HG02678 (cell line): ENCODE measurements around the gene LONP1.

ENCODE experiments used
- ATAC-seq: cut with Tn5 transposase; IDR thresholded peaks from one replicate; pipeline ENCODE4 v1.9.1; 2021; ENCODE audit warnings: mild to moderate bottlenecking, moderate library complexity; ENCODE audit not compliant: unreplicated experiment

LONP1 gene

DNA sequence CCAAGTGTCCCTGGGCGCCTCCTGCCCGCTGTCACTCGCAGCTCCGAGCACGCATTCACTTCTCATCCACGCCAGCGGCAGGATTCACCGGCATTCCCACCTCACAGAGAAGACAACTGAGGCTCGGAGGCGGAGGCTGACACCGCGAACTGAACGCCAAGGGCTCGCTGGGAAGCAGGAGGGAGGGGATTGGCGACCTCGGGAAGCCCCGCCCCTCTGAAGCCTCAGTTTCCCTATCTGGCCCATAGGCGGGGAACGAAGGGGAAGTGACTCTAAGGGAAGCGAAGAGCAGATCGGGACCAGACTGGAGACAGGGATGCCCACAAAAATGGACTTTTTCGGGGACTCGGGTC, 39.9 kb downstream of the LONP1 start:
- ATAC-seq = no peak

- no peak for ATAC-seq
Observed at GRCh38 chr19:5679289-5680083, 40.5 kb downstream of the LONP1 start.

GRCh38 chr19:5678071-5678718, 41.8 kb downstream of the LONP1 start:
- ATAC-seq = no peak

GRCh38 chr19:5677580-5677979, 42.4 kb downstream of the LONP1 start:
- ATAC-seq = no peak

DNA sequence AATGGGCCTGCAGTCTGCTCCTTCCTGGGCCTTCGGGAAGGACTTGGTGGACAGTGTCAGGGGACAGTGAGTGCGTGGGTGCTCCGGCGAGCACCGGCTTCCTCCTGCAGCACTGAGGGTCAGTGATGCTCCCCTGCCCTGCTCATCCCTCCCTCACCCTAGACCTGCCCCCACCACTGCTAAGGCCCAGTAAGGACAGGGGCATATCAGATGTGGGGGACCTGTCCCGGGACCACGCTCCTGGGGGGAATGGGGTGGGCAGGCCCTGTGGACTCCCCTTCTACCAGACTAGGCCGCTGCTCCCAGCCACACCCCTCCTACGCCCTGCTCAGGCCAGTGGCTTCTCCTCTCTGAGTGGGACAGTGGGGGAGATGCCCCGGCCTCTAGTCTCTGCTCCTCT, 42.8 kb downstream of the LONP1 start:
- no peak for ATAC-seq

GRCh38 chr19:5676772-5677105, 43.2 kb downstream of the LONP1 start:
- no peak for ATAC-seq

GRCh38 chr19:5676105-5676771, 43.7 kb downstream of the LONP1 start:
- ATAC-seq = no peak

DNA sequence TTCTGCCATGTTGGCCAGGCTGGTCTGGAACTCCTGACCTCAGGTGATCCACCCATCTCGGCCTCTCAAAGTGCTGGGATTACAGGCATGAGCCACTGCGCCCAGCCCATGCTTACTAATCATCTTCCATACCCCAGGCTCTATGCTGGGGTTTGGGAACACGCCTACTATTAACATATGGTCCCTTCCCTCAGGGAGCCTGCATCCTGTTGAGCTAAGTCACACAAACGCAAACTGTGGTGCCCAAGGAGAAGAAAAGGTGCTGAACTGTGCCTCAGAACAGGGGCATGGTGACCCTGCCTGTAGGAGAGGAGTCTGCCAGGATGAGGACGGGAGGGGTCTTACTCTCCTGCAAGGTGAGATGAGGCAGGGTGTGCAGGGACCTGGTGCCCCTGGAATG, 45.2 kb downstream of the LONP1 start:
- ATAC-seq = no peak

DNA sequence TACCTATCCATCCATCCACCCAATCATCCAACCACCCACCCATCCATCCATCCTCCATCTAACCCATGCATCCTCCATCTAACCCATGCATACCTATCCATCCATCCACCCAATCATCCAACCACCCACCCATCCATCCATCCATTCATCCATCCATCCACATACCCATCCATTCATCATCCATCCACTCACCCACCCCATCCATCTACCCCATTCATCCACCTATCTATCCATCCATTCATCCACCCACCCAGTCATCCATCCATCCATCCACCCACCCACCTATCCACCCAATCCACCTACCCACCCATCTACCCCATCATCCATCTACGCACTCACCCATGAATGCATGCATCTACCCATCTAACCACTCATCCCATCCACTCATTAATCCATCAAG, 46.2 kb downstream of the LONP1 start:
- no peak for ATAC-seq

- no peak for ATAC-seq
Observed at GRCh38 chr19:5672708-5673459, 47.1 kb downstream of the LONP1 start.

GRCh38 chr19:5671600-5671999, 48.3 kb downstream of the LONP1 start:
- ATAC-seq = no peak

GRCh38 chr19:5669212-5669611, 50.7 kb downstream of the LONP1 start:
- no peak for ATAC-seq

- no peak for ATAC-seq
Observed at GRCh38 chr19:5667751-5668271, 52.1 kb downstream of the LONP1 start.

DNA sequence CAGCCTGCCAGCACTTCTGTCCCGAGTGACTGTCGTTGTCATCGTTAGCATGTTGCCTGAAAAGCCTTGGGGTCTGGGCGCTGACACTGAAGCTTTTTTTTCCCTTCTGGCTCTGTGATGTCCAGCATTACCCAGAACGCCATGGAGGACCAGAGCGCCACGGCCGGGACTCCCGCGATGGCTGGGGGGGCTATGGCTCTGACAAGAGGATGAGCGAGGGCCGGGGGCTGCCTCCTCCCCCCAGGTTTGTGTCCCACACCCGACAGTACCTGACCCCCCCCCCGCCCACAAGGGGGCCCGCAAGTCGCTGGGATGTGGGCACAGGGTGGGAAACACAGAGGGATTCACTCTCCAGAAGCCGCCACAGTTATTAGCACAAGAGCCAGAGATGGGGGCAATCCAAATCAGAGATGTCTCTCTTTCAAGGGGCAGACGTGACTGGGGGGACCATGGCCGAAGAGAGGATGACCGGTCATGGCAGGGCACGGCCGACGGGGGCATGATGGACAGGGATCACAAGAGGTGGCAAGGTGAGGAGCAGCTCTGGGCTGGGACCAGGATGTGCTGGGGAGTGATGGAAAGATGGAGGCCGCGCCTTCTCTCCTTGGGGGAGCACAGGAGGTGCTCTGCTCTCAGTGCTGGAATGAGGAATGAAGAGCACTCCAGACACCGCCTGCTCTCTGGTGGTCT, 52.9 kb downstream of the LONP1 start:
- no peak for ATAC-seq

DNA sequence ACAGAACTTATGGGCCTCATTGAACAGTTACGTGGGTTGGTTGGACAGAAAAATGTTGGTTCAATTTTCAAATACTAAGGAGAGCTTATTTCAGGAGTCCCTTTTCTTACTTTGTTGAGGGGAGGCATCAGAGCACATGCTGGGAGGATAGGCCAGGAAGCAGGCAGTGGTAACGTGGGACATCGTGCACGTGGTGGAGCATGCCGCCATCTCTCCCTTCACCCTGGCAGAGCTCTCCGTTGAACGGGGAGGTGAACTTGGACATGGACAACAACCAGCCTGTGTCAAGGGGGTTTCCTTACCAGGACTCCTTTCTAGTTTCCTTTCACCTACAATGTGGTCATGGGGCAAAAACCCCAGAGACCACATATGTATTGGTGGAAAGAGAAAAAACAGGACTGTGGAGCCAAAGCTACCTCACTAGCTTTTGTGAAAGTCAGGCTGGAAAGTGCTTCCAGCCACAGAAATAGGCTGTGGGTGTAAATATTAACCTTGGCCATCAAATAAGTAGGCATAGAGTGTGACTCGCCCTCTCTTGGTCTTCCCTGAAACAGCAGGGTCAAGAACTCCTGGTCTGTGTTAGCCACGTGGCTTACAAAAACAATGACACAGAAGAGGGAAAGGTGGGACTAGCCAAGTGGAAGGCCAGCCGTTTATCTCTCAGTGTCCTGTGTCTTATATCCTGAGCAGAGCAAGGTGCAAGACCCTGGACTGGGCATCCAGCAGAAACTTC, 54.0 kb downstream of the LONP1 start:
- ATAC-seq = no peak

DNA sequence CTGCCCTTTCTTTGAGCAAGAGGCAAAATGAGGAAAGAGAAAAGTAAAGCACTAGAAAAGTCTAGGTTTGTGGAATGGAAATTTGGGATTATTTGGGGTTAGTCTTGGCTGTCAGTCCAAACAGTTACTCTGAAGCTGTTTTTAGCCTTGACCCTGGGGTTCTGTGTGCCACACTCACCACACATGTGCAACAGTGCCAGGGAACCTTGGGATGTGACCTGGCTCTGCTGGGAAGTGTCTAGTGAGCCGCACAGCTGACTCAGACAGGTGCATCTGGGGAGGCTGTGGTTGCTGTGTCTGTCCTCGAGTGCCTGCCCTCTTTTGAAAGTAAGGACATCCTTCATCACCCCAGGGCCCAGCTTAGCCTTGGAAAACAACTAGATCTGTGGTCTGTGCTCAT, 55.4 kb downstream of the LONP1 start:
- no peak for ATAC-seq

DNA sequence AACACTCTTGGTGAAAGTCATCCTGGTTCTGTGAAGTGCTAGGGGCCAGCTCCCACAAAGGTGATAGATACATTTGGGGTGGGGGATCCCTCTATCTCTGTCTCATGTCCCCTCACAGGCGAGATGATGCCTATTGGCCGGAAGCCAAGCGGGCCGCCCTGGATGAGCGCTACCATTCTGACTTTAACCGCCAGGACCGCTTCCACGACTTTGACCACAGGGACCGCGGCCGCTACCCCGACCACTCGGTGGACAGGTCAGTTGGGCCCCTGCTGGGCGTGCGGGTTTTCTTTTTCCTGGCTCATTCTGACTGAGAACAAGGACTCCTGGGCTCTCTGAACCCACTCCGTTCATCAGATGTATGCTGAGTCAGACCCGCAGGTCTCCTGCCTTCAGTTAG, 56.0 kb downstream of the LONP1 start:
- ATAC-seq = no peak

DNA sequence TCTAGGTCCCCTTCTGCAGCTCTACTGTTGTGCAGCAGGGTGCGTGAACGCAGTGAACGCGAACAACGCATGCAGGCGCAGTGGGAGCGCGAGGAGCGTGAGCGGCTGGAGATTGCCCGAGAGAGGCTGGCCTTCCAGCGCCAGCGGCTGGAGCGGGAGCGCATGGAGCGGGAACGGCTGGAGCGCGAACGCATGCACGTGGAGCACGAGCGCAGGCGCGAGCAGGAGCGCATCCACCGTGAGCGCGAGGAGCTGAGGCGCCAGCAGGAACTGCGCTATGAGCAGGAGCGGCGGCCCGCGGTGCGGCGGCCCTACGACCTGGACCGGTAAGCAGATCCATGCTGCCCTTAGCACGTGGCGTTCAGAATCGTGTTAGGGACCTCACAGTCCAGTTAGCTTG, 58.5 kb downstream of the LONP1 start:
- ATAC-seq = no peak

DNA sequence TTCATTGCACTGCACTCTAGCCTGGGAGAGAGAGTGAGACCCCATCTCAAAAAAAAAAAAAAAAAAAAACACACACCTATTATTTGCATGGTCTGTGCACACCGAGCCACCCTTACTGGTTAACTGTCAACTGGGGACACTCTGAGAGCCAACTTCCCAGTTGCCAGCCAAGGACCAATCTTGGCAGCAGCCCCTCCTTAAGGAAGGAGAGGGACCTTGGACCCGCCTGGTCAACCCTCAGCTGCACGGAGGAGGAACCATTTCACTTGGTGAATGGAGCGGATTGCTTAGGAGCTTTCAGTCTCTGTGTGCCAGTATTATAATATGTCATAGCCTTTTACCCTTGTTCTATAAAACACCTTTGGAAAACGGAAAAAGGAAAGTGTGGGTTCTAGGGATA, 64.5 kb downstream of the LONP1 start:
- ATAC-seq = no peak

- no peak for ATAC-seq
Observed at GRCh38 chr19:5654931-5655330, 65.0 kb downstream of the LONP1 start.
